CD14-positive monocyte (primary cell): Measurements from ENCODE around the gene RNF186. TPM values are rescaled to one million over a fixed set of nuclear protein-coding genes. Genes with fewer than 3 reads are reported as not detected.
A peak's percentile ranks its signal among the peaks of the same experiment; 100 is the strongest.

Experiments
- DNase-seq, 3 donors: peaks; one replicate each; pipeline ENCODE4 v3.0.0-alpha.2; 2011 to 2022
- H2AFZ ChIP-seq: 2 replicates; pipeline ENCODE4 v1.6.0; 2012; ENCODE audit warnings: mild to moderate bottlenecking, low read depth, low read length, inconsistent platforms; ENCODE audit not compliant: insufficient read depth, poor library complexity, severe bottlenecking
- H3K27ac ChIP-seq, 2 donors: 1 replicate in 1 of 2; 2 replicates in 1 of 2; pipeline ENCODE4 v1.5.1; 2012 to 2013; ENCODE audit warnings: low read length in 2 of 2, control low read depth in 1 of 2, inconsistent platforms in 1 of 2, low read depth in 1 of 2, mild to moderate bottlenecking in 1 of 2
- H3K27me3 ChIP-seq, 2 donors: one replicate each; pipeline versions ENCODE4 v1.6.0 to v1.6.1; 2011 to 2013; ENCODE audit warnings: low read length in 2 of 2; ENCODE audit not compliant: control insufficient read depth in 2 of 2, insufficient read depth in 2 of 2
- H3K36me3 ChIP-seq, 2 donors: replicated peaks in 1 of 2; 1 replicate in 1 of 2; 2 replicates in 1 of 2; pipeline versions ENCODE4 v1.5.1 to v1.6.1; 2012 to 2013; ENCODE audit warnings: low read length in 2 of 2, control low read depth in 1 of 2, inconsistent platforms in 1 of 2, mild to moderate bottlenecking in 1 of 2; ENCODE audit not compliant: insufficient read depth in 2 of 2, control insufficient read depth in 1 of 2
- H3K4me1 ChIP-seq, 2 donors: 1 replicate in 1 of 2; 2 replicates in 1 of 2; pipeline versions ENCODE4 v1.5.1 to v1.6.1; 2012 to 2013; ENCODE audit warnings: low read length in 2 of 2, control low read depth in 1 of 2, inconsistent platforms in 1 of 2, mild to moderate bottlenecking in 1 of 2, moderate library complexity in 1 of 2; ENCODE audit not compliant: insufficient read depth in 2 of 2, control insufficient read depth in 1 of 2
- H3K4me2 ChIP-seq: replicated peaks from 2 replicates; pipeline ENCODE3; 2012; ENCODE audit warnings: low read length, moderate library complexity, mild to moderate bottlenecking; ENCODE audit not compliant: poor library complexity, severe bottlenecking; ENCODE audit errors: extremely low read depth
- H3K4me3 ChIP-seq, 3 experiments: fragments of 200-600 bp in 1 of 3; sonication (generic) in 1 of 3; replicated peaks in 1 of 3; 1 replicate in 2 of 3; 2 replicates in 1 of 3; pipeline ENCODE4 v1.5.1; 2011 to 2013; ENCODE audit warnings: low read length in 3 of 3, mild to moderate bottlenecking in 3 of 3, control low read depth in 2 of 3, low read depth in 2 of 3, inconsistent platforms in 1 of 3, moderate library complexity in 1 of 3
- H3K79me2 ChIP-seq: 2 replicates; pipeline ENCODE4 v1.6.0; 2012; ENCODE audit warnings: mild to moderate bottlenecking, control low read depth, inconsistent platforms, low read length, moderate library complexity; ENCODE audit not compliant: insufficient read depth
- H3K9ac ChIP-seq: 2 replicates; pipeline ENCODE4 v1.6.0; 2017; ENCODE audit warnings: low read length, mild to moderate bottlenecking; ENCODE audit not compliant: insufficient read depth, poor library complexity, severe bottlenecking
- H3K9me3 ChIP-seq, 2 donors: replicated peaks in 1 of 2; 1 replicate in 1 of 2; 2 replicates in 1 of 2; pipeline versions ENCODE4 v1.5.1 to v1.6.1; 2012 to 2013; ENCODE audit warnings: low read length in 2 of 2, control low read depth in 1 of 2; ENCODE audit not compliant: control insufficient read depth in 1 of 2, insufficient read depth in 1 of 2
- H4K20me1 ChIP-seq: 2 replicates; pipeline ENCODE4 v1.6.0; 2012; ENCODE audit warnings: mild to moderate bottlenecking, low read length, control low read depth, moderate library complexity; ENCODE audit not compliant: insufficient read depth
- H3K27ac Mint-ChIP-seq, 7 donors: one replicate each; pipeline ENCODE4 v1.8.0; 2020; ENCODE audit warnings: mild to moderate bottlenecking in 7 of 7, mixed read lengths in 7 of 7, moderate library complexity in 6 of 7, inconsistent platforms in 2 of 7
- H3K27me3 Mint-ChIP-seq, 3 donors: one replicate each; pipeline ENCODE4 v1.8.0; 2021 to 2022; ENCODE audit warnings: low read depth in 3 of 3, mild to moderate bottlenecking in 3 of 3, mixed read lengths in 3 of 3, moderate library complexity in 3 of 3, inconsistent platforms in 1 of 3
- H3K36me3 Mint-ChIP-seq, 2 donors: one replicate each; pipeline ENCODE4 v1.8.0; 2020; ENCODE audit warnings: mixed read lengths in 2 of 2, inconsistent platforms in 1 of 2, mild to moderate bottlenecking in 1 of 2
- H3K4me1 Mint-ChIP-seq: one replicate; pipeline ENCODE4 v1.8.0; 2020; ENCODE audit warnings: mild to moderate bottlenecking, mixed read lengths
- H3K4me3 Mint-ChIP-seq, 2 donors: one replicate each; pipeline ENCODE4 v1.8.0; 2020; ENCODE audit warnings: mild to moderate bottlenecking in 2 of 2, mixed read lengths in 2 of 2, moderate library complexity in 1 of 2
- H3K9me3 Mint-ChIP-seq, 7 donors: one replicate each; pipeline ENCODE4 v1.8.0; 2020 to 2022; ENCODE audit warnings: mixed read lengths in 7 of 7, mild to moderate bottlenecking in 6 of 7, moderate library complexity in 6 of 7, inconsistent platforms in 2 of 7
- WGBS: methylation state at CpG from one replicate; pipeline ENCODE4 v1.1.5; 2013; ENCODE audit warnings: missing lambda C conversion rate; ENCODE audit not compliant: insufficient coverage; 5-methylcytosine and 5-hydroxymethylcytosine counted together
- intact Hi-C, 2 donors: fragments of 100-400 bp; cut with micrococcal nuclease; formaldehyde crosslinking; loops; one replicate each; pipeline versions ENCODE4 v1.15.0 to v1.15.1; 2023
- polyA plus RNA-seq, 3 donors: library from polyadenylated mRNA; depleted of rRNA in 1 of 3; unstranded in 2 of 3; stranded (reverse) in 1 of 3; fragments of 300-500 nt in 2 of 3; fragments of >200 nt in 1 of 3; fragmentation: Illumina TruSeq in 2 of 3; gene quantifications; 1 replicate in 2 of 3; 2 replicates in 1 of 3; pipeline ENCODE4 v1.2.3, GENCODE V29; 2012 to 2021
- TF ChIP-seq, protein P1 (sequence below): fragments of 200-600 bp; IDR thresholded peaks from one replicate; pipeline ENCODE4 v1.8.0; 2022; ENCODE audit warnings: antibody characterized with exemption, mild to moderate bottlenecking

RNF186 gene
- polyA plus RNA-seq, 3 donors, result not detected

DNA sequence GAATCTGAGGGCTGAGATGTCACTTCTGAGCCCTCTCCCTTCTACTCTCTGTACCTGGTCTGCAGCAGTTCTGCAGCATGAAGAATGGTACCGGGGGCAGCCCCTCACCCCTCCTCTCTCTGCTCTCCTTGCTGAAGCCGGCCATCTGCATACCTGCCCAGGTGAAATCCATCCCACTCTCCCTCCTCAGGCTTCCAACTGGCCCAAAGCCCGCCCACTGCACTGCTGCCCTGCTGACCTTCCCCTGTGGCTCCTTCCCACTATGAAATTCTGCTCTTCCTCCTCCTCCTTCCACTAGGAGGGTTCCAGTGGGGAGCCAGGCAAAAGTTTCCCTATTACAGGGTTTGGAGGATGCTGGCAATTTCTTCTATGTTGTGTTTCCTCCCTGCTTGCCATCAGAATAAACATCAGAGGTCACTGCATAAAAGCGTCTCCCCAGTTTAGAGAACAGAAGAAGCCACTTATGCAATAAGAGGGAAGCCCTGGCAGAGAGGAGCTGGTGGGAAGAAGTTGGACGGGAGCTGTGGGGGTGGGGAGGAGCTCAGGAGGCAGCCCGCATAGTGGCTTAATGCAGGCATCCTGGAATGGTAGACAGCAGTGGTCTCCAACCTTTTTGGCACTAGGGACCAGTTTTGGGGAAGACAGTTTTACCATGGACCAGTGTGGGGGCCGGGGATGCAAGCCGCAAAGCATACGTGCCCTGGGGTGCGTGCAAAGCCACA, 45.7 kb downstream of the RNF186 start:
- H3K4me2 ChIP-seq, result no peak overlapping the region
- TF ChIP-seq, protein P1, sequence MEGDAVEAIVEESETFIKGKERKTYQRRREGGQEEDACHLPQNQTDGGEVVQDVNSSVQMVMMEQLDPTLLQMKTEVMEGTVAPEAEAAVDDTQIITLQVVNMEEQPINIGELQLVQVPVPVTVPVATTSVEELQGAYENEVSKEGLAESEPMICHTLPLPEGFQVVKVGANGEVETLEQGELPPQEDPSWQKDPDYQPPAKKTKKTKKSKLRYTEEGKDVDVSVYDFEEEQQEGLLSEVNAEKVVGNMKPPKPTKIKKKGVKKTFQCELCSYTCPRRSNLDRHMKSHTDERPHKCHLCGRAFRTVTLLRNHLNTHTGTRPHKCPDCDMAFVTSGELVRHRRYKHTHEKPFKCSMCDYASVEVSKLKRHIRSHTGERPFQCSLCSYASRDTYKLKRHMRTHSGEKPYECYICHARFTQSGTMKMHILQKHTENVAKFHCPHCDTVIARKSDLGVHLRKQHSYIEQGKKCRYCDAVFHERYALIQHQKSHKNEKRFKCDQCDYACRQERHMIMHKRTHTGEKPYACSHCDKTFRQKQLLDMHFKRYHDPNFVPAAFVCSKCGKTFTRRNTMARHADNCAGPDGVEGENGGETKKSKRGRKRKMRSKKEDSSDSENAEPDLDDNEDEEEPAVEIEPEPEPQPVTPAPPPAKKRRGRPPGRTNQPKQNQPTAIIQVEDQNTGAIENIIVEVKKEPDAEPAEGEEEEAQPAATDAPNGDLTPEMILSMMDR, result no peak
- Mint-ChIP-seq H3K9me3 (peaks cover 0 to 1% (median 0%) of the 10 kb centered on the region in 7 donors), H3K27me3 (no peaks in the 10 kb centered on the region), H3K4me1 (no peaks in the 10 kb centered on the region), H3K27ac (no peak overlapping the region), H3K4me3 (peak overlapping the region in 1 of 2 donors; percentile 9), H3K36me3 (peaks cover 56 to 69% of the 10 kb centered on the region in 2 donors)
- DNase-seq, result no peak
- H3K36me3 ChIP-seq, result peaks cover 29 to 79% of the 10 kb centered on the region in 2 donors
- no peaks in the 10 kb centered on the region for H3K79me2 ChIP-seq
- no peak overlapping the region for H2AFZ ChIP-seq
- 73% methylated on average over 9 of the region's 10 CpGs for WGBS
- no peaks in the 10 kb centered on the region for H4K20me1 ChIP-seq
- intact Hi-C loops, result no loop called here
- H3K9me3 ChIP-seq, result no peaks in the 10 kb centered on the region
- H3K4me1 ChIP-seq, result no peaks in the 10 kb centered on the region
- no peak overlapping the region for H3K4me3 ChIP-seq
- no peak overlapping the region for H3K9ac ChIP-seq
- H3K27ac ChIP-seq, result no peak overlapping the region
- H3K27me3 ChIP-seq, result no peaks in the 10 kb centered on the region

DNA sequence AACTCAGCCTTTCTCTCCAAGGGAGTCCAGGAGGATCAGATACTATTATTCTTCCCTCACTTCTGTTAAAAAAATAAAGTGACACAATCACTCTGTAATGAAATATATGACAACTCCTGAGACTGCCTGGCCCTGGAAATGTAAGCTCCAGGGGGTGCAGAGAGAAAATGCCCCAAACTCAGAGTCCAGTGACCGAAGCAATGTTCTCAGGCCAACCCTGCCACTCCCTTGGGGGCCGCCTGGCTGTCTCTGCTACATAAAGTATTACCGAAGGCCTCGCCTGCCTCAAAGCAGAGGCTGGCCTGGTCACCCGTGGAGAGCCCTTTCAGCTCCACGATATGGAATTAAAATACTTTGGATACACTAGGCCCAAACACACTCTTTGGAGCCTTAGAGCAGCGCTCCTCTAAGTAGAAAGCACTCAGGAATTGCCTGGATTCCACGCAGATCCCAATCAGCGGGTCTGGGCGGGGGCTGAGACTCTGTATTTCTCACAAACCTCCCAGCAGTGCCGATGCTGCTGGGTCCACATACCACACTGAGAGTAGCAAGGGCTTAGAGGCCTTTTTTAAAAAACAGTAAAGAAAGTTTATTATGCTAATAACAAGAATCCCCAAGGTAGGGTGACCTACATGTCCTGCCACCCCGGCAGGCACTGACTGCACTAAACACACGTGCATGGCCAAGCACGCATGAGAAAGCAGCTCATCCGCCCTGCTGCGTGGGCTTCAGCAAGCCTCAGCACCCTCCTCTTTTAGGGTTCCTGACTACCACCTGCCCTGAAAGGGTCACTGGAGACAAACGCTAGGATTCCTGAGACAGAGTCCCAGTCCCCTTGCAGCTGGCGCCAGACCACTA, 46.5 kb downstream of the RNF186 start:
- Mint-ChIP-seq H3K4me3 (peak overlapping the region in 1 of 2 donors; percentile 9), H3K27ac (no peak overlapping the region), H3K9me3 (peaks cover 0 to 1% (median 0%) of the 10 kb centered on the region in 7 donors), H3K4me1 (no peaks in the 10 kb centered on the region), H3K27me3 (no peaks in the 10 kb centered on the region), H3K36me3 (peaks cover 49 to 64% of the 10 kb centered on the region in 2 donors)
- H3K4me2 ChIP-seq, result no peak overlapping the region
- no peak overlapping the region for H3K27ac ChIP-seq
- H3K27me3 ChIP-seq, result no peaks in the 10 kb centered on the region
- WGBS, result 97% methylated on average over 16 of the region's 18 CpGs
- intact Hi-C loops, result no loop called here
- H3K4me3 ChIP-seq, result no peak overlapping the region
- no peak overlapping the region for H3K9ac ChIP-seq
- DNase-seq, result no peak
- TF ChIP-seq, protein P1, result no peak
- no peaks in the 10 kb centered on the region for H3K79me2 ChIP-seq
- no peak overlapping the region for H2AFZ ChIP-seq
- H3K36me3 ChIP-seq, result peaks cover 26 to 71% of the 10 kb centered on the region in 2 donors
- H3K4me1 ChIP-seq, result no peaks in the 10 kb centered on the region
- no peaks in the 10 kb centered on the region for H4K20me1 ChIP-seq
- H3K9me3 ChIP-seq, result no peaks in the 10 kb centered on the region
